GM12878 (cell line): ENCODE measurements around the gene SIRT3. TPM values are rescaled to one million over a fixed set of nuclear protein-coding genes. Genes with fewer than 3 reads are reported as not detected.
A peak's percentile ranks its signal among the peaks of the same experiment; 100 is the strongest.

Source experiments
- BMI1 ChIP-seq: fragments of 450-650 bp; IDR thresholded peaks from 2 replicates; pipeline ENCODE4 v1.6.1; 2016; ENCODE audit warnings: mild to moderate bottlenecking, moderate library complexity, borderline replicate concordance
- CBX3 ChIP-seq: fragments of 200-600 bp; sonication (generic); IDR thresholded peaks from 2 replicates; pipeline ENCODE4 v1.6.1; 2016; ENCODE audit warnings: low read depth, borderline replicate concordance
- EGR1 ChIP-seq, 2 experiments: IDR thresholded peaks; 1 replicate in 1 of 2; 2 replicates in 1 of 2; pipeline ENCODE4 v1.6.1; 2011 to 2012; ENCODE audit warnings: low read depth in 2 of 2, low read length in 2 of 2, borderline replicate concordance in 1 of 2, mild to moderate bottlenecking in 1 of 2, moderate library complexity in 1 of 2
- HCFC1 ChIP-seq: fragments of 150-350 bp; IDR thresholded peaks from 2 replicates; pipeline ENCODE4 v1.6.1; 2014; ENCODE audit warnings: low read length
- HDGF ChIP-seq: fragments of 450-650 bp; IDR thresholded peaks from 2 replicates; pipeline ENCODE4 v1.6.1; 2016; ENCODE audit warnings: antibody characterized with exemption
- IRF4 ChIP-seq: IDR thresholded peaks from 2 replicates; pipeline ENCODE4 v1.6.1; 2011; ENCODE audit warnings: low read depth, low read length
- MEF2A ChIP-seq: IDR thresholded peaks from 2 replicates; pipeline ENCODE4 v1.6.1; 2011; ENCODE audit warnings: low read depth, mild to moderate bottlenecking, low read length, moderate library complexity; ENCODE audit not compliant: insufficient read depth
- POLR2AphosphoS2 ChIP-seq: IDR thresholded peaks from 2 replicates; pipeline ENCODE4 v1.6.1; 2011; ENCODE audit warnings: low read depth, mild to moderate bottlenecking, low read length, improper control_type of control experiment, moderate library complexity
- RELA ChIP-seq: fragments of 450-650 bp; IDR thresholded peaks from 2 replicates; pipeline ENCODE4 v1.8.0; 2014; ENCODE audit warnings: borderline replicate concordance; ENCODE audit not compliant: partially characterized antibody
- SPI1 ChIP-seq: IDR thresholded peaks from 2 replicates; pipeline ENCODE4 v1.6.1; 2011; ENCODE audit warnings: low read depth, mild to moderate bottlenecking, low read length, moderate library complexity, borderline replicate concordance; ENCODE audit not compliant: insufficient read depth
- TARDBP ChIP-seq: IDR thresholded peaks from 2 replicates; pipeline ENCODE4 v1.6.1; 2016; ENCODE audit warnings: borderline replicate concordance
- ZNF217 ChIP-seq: fragments of 450-650 bp; IDR thresholded peaks from 2 replicates; pipeline ENCODE4 v1.6.1; 2017; ENCODE audit warnings: antibody characterized with exemption, mild to moderate bottlenecking
- ZNF384 ChIP-seq: IDR thresholded peaks from 2 replicates; pipeline ENCODE4 v1.6.1; 2012; ENCODE audit warnings: low read depth, mild to moderate bottlenecking, low read length, improper control_type of control experiment, borderline replicate concordance
- polyA plus RNA-seq, 11 experiments: library from polyadenylated mRNA; depleted of rRNA in 4 of 11; unstranded in 6 of 11; stranded (reverse) in 5 of 11; fragments of >200 nt; fragmentation: Nextera tagmentation in 4 of 11; fragmentation: Illumina TruSeq in 1 of 11; extraction: Ambion mirVana in 4 of 11; extraction: Trizol in 1 of 11; gene quantifications; 1 replicate in 1 of 11; 2 replicates in 10 of 11; pipeline versions ENCODE4 v1.2.1 to v1.2.3, GENCODE V29; 2011 to 2016; ENCODE audit warnings: inconsistent platforms in 2 of 11, missing spikeins in 2 of 11, low read depth in 1 of 11
- total RNA-seq, 4 experiments: library from RNA; depleted of rRNA in 3 of 4; stranded (reverse); fragments of >200 nt in 3 of 4; fragmentation: Illumina TruSeq in 1 of 4; extraction: Trizol in 1 of 4; gene quantifications; 2 replicates each; pipeline versions ENCODE4 v1.2.1 to v1.2.3, GENCODE V29; 2013 to 2021
- TF ChIP-seq, protein P1 (sequence below): fragments of 450-650 bp; IDR thresholded peaks from 2 replicates; pipeline ENCODE4 v1.6.1; 2016; ENCODE audit warnings: mild to moderate bottlenecking
- TF ChIP-seq, protein P2 (sequence below): fragments of 450-650 bp; IDR thresholded peaks from 2 replicates; pipeline ENCODE4 v1.6.1; 2017; ENCODE audit warnings: mild to moderate bottlenecking, moderate library complexity
- TF ChIP-seq, protein P3 (sequence below): fragments of 450-650 bp; formaldehyde crosslinking; IDR thresholded peaks from 2 replicates; pipeline ENCODE4 v1.4.0; 2022; ENCODE audit warnings: mild to moderate bottlenecking, moderate library complexity
- TF ChIP-seq, protein P4 (sequence below): fragments of 450-650 bp; formaldehyde crosslinking; IDR thresholded peaks from 2 replicates; pipeline ENCODE4 v1.5.0; 2022; ENCODE audit warnings: mild to moderate bottlenecking, missing genetic modification characterization

Gene SIRT3
- total and polyA plus RNA-seq, 10 of the 15 experiments (the other 5 are each of a cell fraction or from before 2014, with no cell fraction given) = 0.90 to 23.2 (median 12.6) TPM

DNA sequence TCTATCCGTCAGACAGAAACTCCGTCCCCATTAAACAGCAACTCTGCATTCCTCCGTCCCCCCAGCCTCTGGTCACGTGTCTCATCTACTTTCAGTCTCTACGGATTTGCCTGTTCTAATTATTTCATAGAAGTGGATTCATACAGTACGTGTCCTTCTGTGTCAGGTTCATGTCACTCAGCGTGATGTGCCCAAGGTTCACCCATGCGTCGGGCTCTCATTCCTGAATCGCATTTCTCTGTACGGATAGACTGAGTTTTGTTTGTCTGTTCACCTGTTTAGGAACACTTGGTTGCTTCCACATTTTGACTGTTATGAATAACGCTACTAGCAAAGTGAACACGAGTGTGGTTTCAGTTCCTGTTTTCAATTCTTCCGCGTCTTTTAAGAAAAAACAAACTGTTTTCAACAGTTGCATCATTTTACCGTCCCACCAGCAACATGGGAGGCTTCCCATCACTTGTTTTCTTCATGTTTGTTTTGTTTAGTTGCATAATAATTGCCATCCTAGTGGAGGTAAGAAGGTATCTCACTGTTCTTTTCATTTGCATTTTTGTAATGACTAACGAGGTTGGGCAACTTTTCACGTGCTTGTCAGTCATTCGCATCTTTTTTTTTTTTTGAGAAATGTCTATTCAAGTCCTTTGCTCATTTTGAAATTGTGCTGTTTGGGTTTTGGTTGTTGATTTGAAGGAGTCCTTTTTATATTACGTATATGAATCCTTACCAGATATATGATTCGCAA is 33.2 kb upstream of the SIRT3 start (continued):
- TF ChIP-seq, protein P1, sequence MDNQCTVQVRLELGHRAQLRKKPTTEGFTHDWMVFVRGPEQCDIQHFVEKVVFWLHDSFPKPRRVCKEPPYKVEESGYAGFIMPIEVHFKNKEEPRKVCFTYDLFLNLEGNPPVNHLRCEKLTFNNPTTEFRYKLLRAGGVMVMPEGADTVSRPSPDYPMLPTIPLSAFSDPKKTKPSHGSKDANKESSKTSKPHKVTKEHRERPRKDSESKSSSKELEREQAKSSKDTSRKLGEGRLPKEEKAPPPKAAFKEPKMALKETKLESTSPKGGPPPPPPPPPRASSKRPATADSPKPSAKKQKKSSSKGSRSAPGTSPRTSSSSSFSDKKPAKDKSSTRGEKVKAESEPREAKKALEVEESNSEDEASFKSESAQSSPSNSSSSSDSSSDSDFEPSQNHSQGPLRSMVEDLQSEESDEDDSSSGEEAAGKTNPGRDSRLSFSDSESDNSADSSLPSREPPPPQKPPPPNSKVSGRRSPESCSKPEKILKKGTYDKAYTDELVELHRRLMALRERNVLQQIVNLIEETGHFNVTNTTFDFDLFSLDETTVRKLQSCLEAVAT = peak; percentile 52; the same call in 1 of the 2 replicates
- TF ChIP-seq EGR1 (IDR thresholded peaks at IDR 0.05; ENCODE audit: borderline replicate concordance in 1 of 2, low read depth in 2 of 2, low read length in 2 of 2) (no peak), TARDBP (no peak), IRF4 (peak; percentile 100), BMI1 (peak; percentile 85), SPI1 (peak; percentile 100), POLR2AphosphoS2 (peak; percentile 42; the same call in 1 of the 2 replicates), HDGF (no peak), MEF2A (peak; percentile 74; the same call in 1 of the 2 replicates), CBX3 (no peak), RELA (no peak), ZNF217 (peak; percentile 15; the same call in 1 of the 2 replicates), ZNF384 (peak; percentile 90), HCFC1 (no peak)
- TF ChIP-seq, protein P2, sequence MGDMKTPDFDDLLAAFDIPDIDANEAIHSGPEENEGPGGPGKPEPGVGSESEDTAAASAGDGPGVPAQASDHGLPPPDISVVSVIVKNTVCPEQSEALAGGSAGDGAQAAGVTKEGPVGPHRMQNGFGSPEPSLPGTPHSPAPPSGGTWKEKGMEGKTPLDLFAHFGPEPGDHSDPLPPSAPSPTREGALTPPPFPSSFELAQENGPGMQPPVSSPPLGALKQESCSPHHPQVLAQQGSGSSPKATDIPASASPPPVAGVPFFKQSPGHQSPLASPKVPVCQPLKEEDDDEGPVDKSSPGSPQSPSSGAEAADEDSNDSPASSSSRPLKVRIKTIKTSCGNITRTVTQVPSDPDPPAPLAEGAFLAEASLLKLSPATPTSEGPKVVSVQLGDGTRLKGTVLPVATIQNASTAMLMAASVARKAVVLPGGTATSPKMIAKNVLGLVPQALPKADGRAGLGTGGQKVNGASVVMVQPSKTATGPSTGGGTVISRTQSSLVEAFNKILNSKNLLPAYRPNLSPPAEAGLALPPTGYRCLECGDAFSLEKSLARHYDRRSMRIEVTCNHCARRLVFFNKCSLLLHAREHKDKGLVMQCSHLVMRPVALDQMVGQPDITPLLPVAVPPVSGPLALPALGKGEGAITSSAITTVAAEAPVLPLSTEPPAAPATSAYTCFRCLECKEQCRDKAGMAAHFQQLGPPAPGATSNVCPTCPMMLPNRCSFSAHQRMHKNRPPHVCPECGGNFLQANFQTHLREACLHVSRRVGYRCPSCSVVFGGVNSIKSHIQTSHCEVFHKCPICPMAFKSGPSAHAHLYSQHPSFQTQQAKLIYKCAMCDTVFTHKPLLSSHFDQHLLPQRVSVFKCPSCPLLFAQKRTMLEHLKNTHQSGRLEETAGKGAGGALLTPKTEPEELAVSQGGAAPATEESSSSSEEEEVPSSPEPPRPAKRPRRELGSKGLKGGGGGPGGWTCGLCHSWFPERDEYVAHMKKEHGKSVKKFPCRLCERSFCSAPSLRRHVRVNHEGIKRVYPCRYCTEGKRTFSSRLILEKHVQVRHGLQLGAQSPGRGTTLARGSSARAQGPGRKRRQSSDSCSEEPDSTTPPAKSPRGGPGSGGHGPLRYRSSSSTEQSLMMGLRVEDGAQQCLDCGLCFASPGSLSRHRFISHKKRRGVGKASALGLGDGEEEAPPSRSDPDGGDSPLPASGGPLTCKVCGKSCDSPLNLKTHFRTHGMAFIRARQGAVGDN = no peak; the same call in 1 of the 2 replicates
- TF ChIP-seq, protein P3, sequence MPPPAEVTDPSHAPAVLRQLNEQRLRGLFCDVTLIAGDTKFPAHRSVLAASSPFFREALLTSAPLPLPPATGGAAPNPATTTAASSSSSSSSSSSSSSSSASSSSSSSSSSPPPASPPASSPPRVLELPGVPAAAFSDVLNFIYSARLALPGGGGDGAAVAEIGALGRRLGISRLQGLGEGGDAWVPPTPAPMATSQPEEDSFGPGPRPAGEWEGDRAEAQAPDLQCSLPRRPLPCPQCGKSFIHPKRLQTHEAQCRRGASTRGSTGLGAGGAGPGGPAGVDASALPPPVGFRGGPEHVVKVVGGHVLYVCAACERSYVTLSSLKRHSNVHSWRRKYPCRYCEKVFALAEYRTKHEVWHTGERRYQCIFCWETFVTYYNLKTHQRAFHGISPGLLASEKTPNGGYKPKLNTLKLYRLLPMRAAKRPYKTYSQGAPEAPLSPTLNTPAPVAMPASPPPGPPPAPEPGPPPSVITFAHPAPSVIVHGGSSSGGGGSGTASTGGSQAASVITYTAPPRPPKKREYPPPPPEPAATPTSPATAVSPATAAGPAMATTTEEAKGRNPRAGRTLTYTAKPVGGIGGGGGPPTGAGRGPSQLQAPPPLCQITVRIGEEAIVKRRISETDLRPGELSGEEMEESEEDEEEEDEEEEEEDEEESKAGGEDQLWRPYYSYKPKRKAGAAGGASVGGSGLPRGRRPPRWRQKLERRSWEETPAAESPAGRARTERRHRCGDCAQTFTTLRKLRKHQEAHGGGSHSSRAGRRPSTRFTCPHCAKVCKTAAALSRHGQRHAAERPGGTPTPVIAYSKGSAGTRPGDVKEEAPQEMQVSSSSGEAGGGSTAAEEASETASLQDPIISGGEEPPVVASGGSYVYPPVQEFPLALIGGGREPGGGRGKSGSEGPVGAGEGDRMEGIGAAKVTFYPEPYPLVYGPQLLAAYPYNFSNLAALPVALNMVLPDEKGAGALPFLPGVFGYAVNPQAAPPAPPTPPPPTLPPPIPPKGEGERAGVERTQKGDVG = no peak
- TF ChIP-seq, protein P4, sequence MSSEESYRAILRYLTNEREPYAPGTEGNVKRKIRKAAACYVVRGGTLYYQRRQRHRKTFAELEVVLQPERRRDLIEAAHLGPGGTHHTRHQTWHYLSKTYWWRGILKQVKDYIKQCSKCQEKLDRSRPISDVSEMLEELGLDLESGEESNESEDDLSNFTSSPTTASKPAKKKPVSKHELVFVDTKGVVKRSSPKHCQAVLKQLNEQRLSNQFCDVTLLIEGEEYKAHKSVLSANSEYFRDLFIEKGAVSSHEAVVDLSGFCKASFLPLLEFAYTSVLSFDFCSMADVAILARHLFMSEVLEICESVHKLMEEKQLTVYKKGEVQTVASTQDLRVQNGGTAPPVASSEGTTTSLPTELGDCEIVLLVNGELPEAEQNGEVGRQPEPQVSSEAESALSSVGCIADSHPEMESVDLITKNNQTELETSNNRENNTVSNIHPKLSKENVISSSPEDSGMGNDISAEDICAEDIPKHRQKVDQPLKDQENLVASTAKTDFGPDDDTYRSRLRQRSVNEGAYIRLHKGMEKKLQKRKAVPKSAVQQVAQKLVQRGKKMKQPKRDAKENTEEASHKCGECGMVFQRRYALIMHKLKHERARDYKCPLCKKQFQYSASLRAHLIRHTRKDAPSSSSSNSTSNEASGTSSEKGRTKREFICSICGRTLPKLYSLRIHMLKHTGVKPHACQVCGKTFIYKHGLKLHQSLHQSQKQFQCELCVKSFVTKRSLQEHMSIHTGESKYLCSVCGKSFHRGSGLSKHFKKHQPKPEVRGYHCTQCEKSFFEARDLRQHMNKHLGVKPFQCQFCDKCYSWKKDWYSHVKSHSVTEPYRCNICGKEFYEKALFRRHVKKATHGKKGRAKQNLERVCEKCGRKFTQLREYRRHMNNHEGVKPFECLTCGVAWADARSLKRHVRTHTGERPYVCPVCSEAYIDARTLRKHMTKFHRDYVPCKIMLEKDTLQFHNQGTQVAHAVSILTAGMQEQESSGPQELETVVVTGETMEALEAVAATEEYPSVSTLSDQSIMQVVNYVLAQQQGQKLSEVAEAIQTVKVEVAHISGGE (CRISPR knock-in tag) = no peak
